GM19035 (cell line): ENCODE measurements around the gene FAM193B.
"Not testable (repeated sequence)": the region's sequence is repeated elsewhere in the genome, so short reads cannot be mapped to it uniquely, and the experiment has no call there.

ENCODE experiments used
- ATAC-seq: cut with Tn5 transposase; IDR thresholded peaks from one replicate; pipeline ENCODE4 v1.9.1; 2021; ENCODE audit not compliant: unreplicated experiment

FAM193B gene

GRCh38 chr5:177487975-177488374 lies 66.4 kb downstream of the FAM193B start:
- no peak for ATAC-seq

GRCh38 chr5:177487144-177487543 lies 67.2 kb downstream of the FAM193B start:
- ATAC-seq, result no peak

GRCh38 chr5:177486256-177486655 lies 68.1 kb downstream of the FAM193B start:
- no peak for ATAC-seq

- not testable (repeated sequence) for ATAC-seq
These were observed 68.6 kb downstream of the FAM193B start for GRCh38 chr5:177485753-177486152.

- no peak for ATAC-seq
These were observed 69.3 kb downstream of the FAM193B start for GRCh38 chr5:177484902-177485549.

GRCh38 chr5:177483994-177484901 lies 70.1 kb downstream of the FAM193B start:
- no peak for ATAC-seq

- ATAC-seq, result no peak
These were observed 71.3 kb downstream of the FAM193B start for GRCh38 chr5:177483042-177483441.

GRCh38 chr5:177482359-177482795 lies 72.0 kb downstream of the FAM193B start:
- no peak for ATAC-seq

- no peak for ATAC-seq
These were observed 74.6 kb downstream of the FAM193B start for GRCh38 chr5:177479774-177480173.

- ATAC-seq, result no peak
These were observed 75.4 kb downstream of the FAM193B start for GRCh38 chr5:177478711-177479646.

GRCh38 chr5:177477701-177478477 lies 76.5 kb downstream of the FAM193B start:
- ATAC-seq, result no peak

GRCh38 chr5:177476531-177477233 lies 77.7 kb downstream of the FAM193B start:
- ATAC-seq, result no peak

- ATAC-seq, result no peak
These were observed 78.6 kb downstream of the FAM193B start for GRCh38 chr5:177475563-177476427.

- no peak for ATAC-seq
These were observed 79.4 kb downstream of the FAM193B start for GRCh38 chr5:177474846-177475562.

GRCh38 chr5:177474002-177474476 lies 80.3 kb downstream of the FAM193B start:
- no peak for ATAC-seq

GRCh38 chr5:177473443-177474001 lies 80.8 kb downstream of the FAM193B start, which contains the start of gene DBN1:
Gene DBN1, minus strand, starts transcription at chr5:177473634. Its CDS starts 113 bp downstream, at chr5:177473521.
- no peak for ATAC-seq
